ENCODE results near the gene CHI3L1.

The CHI3L1 gene

DNA sequence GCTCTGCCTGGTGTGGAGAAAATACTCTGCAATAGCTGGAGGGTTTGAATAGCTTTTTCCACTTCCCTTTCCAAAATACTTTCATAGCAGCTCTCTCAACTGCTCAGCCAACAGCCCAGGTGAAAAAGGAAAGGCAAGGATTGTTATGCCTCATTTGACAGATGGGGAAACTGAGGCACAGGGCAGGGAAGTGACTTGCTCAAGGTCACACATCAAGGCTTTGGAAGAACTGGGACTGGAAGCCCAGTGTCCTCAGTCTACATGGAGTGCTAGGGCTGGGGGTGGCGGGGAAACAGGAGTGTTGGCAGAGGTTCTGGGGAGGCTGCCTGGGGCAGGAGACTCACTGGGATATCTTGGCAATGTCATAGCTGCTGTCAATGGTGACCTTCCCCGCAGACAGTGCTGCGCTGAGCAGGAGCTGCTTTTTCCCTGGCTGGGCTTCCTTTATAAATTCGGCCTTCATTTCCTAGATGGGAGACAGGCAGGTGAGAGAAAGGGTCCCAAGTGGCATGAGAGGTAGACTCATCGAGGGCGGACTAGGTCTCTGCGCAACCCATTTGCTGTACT is 4.0 kb downstream of the CHI3L1 start:
- H3K9me3 ChIP-seq (ENCODE audit: control insufficient read depth, insufficient read depth, low read length): no peaks in the 10 kb centered on the region
- no peaks in the 10 kb centered on the region for H3K36me3 ChIP-seq (ENCODE audit: control insufficient read depth, insufficient read depth, low read length)
- H3K27me3 ChIP-seq (ENCODE audit: control insufficient read depth, insufficient read depth, low read length): no peaks in the 10 kb centered on the region
- H3K27ac ChIP-seq (ENCODE audit: low read length): no peak overlapping the region
- H3K4me3 ChIP-seq (ENCODE audit: low read length): no peak overlapping the region
- DNase-seq (ENCODE audit: low read depth, low spot score): no peak
- H3K4me1 ChIP-seq (ENCODE audit: control insufficient read depth, insufficient read depth, low read length): peaks cover 16% of the 10 kb centered on the region
- no CpG with 5 or more reads among the region's 7 CpGs for WGBS (ENCODE audit: insufficient coverage, insufficient read length)

DNA sequence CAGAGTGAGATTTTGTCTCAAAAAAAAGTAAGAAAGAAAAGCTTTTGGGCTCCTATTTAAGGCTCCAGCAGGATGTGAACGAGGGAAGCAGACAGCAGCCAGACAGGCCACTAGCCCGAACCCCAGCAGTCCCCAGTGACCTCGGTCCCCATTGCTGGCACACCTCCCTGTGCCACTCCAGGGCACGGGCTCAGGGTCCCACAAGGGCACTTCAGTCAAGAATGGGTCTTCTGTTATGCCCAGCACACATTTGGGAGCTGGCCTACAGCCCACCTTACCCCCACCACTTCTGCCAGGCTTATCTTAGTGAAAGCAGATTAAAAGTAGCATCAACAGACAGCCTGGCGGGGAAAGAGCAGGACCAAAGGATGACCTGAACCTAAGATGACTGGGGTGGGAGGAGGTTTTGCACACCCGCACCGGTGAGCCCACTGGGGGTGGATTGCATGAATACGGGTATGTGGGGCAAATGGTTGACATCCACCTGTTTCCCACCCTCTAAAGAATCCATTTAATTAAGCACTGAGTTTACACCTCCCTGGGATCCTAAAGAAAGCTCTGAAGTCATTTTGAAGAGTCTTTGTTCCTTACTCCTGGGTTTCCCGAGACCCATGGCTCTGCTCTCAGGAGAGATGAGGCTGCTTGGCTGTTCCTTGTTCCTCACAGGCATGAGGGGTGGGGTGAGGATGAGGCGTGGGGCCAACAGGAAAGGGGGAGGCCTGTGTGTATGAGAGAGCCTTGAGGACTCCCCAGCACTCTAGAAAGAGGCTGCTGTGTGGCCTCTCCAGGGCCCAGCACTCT is 4.7 kb downstream of the CHI3L1 start:
- Histone ChIP-seq H3K36me3 (ENCODE audit: control insufficient read depth, insufficient read depth, low read length) (no peaks in the 10 kb centered on the region), H3K27me3 (ENCODE audit: control insufficient read depth, insufficient read depth, low read length) (no peaks in the 10 kb centered on the region), H3K4me3 (ENCODE audit: low read length) (no peak overlapping the region), H3K4me1 (ENCODE audit: control insufficient read depth, insufficient read depth, low read length) (peaks cover 11% of the 10 kb centered on the region), H3K9me3 (ENCODE audit: control insufficient read depth, insufficient read depth, low read length) (no peaks in the 10 kb centered on the region), H3K27ac (ENCODE audit: low read length) (no peak overlapping the region)
- no CpG with 5 or more reads among the region's 10 CpGs for WGBS (ENCODE audit: insufficient coverage, insufficient read length)
- no peak for DNase-seq (ENCODE audit: low read depth, low spot score)

DNA sequence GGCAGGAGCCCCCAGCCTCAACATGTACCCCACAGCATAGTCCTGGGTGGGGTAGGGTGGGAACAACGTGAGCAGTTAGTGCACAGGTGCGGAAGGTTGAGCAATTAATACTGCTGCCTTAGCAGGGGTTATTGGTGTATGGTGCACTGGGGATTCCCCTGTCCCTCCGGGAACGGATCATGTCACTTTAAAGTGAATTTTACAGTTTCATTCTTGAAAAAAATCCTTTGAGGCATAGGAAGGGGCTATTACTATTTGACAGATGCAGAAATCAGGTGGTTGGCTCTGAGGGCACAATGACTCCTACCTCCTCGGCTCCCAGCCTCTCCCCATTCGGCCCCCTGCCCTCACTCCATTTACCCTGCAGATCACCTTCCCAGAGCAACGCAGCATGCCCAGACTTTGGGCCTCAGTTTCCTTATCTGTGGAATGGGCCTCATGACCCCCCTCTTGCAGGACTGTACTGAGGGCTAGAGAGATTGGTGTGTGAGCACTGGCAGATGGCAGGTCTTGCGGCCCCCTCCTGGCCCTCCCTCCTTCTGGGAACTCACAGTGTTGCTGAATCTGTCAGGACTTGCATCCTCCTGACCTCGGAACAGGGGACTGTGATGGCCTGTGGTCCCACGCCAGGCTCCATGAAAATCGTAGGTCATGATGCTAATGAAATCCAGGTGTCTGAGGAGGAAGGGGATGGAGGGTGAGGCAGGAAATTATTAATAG is 5.7 kb downstream of the CHI3L1 start:
- no peaks in the 10 kb centered on the region for H3K27me3 ChIP-seq (ENCODE audit: control insufficient read depth, insufficient read depth, low read length)
- no peaks in the 10 kb centered on the region for H3K36me3 ChIP-seq (ENCODE audit: control insufficient read depth, insufficient read depth, low read length)
- no peak for DNase-seq (ENCODE audit: low read depth, low spot score)
- peaks cover 9% of the 10 kb centered on the region for H3K4me1 ChIP-seq (ENCODE audit: control insufficient read depth, insufficient read depth, low read length)
- H3K9me3 ChIP-seq (ENCODE audit: control insufficient read depth, insufficient read depth, low read length): no peaks in the 10 kb centered on the region
- WGBS (ENCODE audit: insufficient coverage, insufficient read length): no CpG with 5 or more reads among the region's 11 CpGs
- H3K27ac ChIP-seq (ENCODE audit: low read length): no peak overlapping the region
- H3K4me3 ChIP-seq (ENCODE audit: low read length): no peak overlapping the region

DNA sequence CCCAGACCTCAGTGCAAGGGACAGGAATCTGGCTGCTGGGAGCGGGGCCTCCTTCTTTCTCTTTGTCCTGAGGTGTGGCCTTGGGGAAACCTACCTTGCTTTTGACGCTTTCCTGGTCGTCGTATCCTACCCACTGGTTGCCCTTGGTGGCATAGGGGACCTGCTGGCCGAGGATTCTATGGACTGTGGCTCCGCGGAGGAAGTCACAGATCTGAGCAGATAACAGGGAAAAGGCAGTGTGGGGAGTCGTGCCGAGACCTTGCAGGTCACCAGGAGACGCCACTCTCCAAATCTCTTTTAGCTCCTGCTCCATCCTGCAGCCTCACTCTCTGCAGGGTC is 6.9 kb downstream of the CHI3L1 start:
- peaks cover 5% of the 10 kb centered on the region for H3K4me1 ChIP-seq (ENCODE audit: control insufficient read depth, insufficient read depth, low read length)
- no peak overlapping the region for H3K4me3 ChIP-seq (ENCODE audit: low read length)
- H3K36me3 ChIP-seq (ENCODE audit: control insufficient read depth, insufficient read depth, low read length): no peaks in the 10 kb centered on the region
- H3K27me3 ChIP-seq (ENCODE audit: control insufficient read depth, insufficient read depth, low read length): no peaks in the 10 kb centered on the region
- DNase-seq (ENCODE audit: low read depth, low spot score): no peak
- H3K9me3 ChIP-seq (ENCODE audit: control insufficient read depth, insufficient read depth, low read length): no peaks in the 10 kb centered on the region
- no peak overlapping the region for H3K27ac ChIP-seq (ENCODE audit: low read length)
- no CpG with 5 or more reads among the region's 10 CpGs for whole genome bisulfite sequencing (ENCODE audit: insufficient coverage, insufficient read length)

DNA sequence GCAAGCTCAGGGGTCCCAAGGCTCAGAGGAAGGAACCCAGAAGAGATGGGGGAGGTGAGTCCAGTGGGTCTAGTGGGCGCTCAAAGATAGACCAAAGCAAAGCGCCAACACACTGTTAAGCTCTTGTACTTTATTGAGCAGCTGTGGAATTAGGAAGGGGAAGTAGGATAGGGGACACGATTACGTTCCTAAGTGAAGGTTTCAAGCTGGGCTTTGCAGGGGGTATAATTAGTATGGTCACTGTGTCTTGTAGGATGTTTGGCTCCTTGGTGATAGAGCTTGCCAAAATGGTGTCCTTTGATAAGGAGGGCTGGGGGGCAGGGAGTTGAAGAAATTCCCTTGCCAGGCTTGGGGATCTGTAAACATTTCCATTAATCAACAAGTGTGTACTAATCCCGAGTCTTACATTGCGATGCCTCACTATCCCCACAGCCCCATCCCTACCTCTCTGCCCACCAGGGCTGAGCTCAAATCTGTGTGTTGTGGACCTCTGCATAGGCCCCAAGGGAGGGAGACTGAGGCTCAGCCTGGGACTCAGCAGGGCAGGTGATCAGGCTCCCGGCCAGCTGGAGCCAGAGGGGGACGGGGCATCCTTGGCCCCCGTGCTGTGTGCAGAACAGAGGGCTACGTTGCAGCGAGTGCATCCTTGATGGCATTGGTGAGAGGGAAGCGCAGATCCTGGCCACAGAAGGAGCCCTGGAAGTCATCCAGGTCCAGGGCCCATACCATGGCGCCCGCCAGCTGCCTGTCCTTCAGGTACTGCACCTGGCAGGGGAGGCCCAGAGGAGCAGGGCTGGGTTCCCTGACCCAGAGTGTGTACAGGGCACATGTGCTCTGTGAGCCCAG is 7.5 kb downstream of the CHI3L1 start:
- Histone ChIP-seq H3K27me3 (ENCODE audit: control insufficient read depth, insufficient read depth, low read length) (no peaks in the 10 kb centered on the region), H3K4me1 (ENCODE audit: control insufficient read depth, insufficient read depth, low read length) (peaks cover 5% of the 10 kb centered on the region), H3K36me3 (ENCODE audit: control insufficient read depth, insufficient read depth, low read length) (no peaks in the 10 kb centered on the region), H3K4me3 (ENCODE audit: low read length) (no peak overlapping the region), H3K9me3 (ENCODE audit: control insufficient read depth, insufficient read depth, low read length) (no peaks in the 10 kb centered on the region), H3K27ac (ENCODE audit: low read length) (no peak overlapping the region)
- no peak for DNase-seq (ENCODE audit: low read depth, low spot score)
- no CpG with 5 or more reads among the region's 14 CpGs for WGBS (ENCODE audit: insufficient coverage, insufficient read length)

DNA sequence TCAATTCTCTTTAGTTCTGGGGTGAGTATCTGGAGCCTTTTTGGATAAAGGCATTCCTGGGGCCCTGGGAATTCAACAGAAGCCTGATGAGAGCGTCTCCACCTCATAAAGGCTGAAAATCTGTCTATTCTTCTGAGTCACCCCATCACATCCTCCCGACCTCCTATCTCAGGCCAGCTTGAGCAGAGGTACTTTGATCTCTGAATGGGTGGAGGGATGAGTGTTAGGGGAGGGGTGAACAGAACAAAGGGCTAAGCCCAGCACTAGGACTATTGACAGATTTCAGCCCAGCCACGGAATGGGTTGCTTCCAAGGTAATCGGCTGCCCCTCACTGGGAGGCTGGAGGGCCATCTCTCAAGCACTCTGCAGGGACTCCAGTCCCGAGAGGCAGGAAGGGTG is 8.4 kb downstream of the CHI3L1 start:
- no peaks in the 10 kb centered on the region for H3K9me3 ChIP-seq (ENCODE audit: control insufficient read depth, insufficient read depth, low read length)
- no peak overlapping the region for H3K4me3 ChIP-seq (ENCODE audit: low read length)
- no peak for DNase-seq (ENCODE audit: low read depth, low spot score)
- no CpG with 5 or more reads among the region's 5 CpGs for WGBS (ENCODE audit: insufficient coverage, insufficient read length)
- H3K27me3 ChIP-seq (ENCODE audit: control insufficient read depth, insufficient read depth, low read length): no peaks in the 10 kb centered on the region
- no peaks in the 10 kb centered on the region for H3K36me3 ChIP-seq (ENCODE audit: control insufficient read depth, insufficient read depth, low read length)
- peaks cover 5% of the 10 kb centered on the region for H3K4me1 ChIP-seq (ENCODE audit: control insufficient read depth, insufficient read depth, low read length)
- H3K27ac ChIP-seq (ENCODE audit: low read length): no peak overlapping the region

DNA sequence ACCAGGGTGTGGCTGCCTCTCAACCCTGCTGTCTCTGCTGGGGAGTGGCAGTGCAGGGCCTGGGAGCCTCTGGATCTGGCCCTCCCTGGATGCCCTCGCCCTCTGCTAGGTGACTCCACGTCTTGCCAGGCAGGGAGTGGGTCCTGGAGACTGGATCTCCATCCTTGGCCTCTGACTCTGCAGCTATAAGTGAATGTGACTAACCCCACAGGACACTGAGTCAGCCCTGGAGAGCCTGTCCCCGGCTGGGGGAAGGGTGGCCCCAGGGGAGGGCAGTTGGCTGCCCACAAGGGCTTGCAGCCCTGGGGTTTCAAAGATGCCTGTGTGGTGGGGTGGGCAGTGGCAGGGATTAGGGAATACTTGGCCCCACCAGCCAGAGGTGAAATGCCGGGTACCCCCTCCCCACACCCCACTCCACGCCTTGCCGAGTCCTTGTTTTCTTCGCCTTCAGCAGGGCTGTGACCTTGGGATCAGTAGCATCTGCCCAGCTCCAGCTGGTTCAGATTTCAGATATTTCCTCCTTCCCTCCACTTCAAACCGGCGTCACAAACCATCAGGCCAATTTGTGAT is 8.9 kb downstream of the CHI3L1 start:
- no peaks in the 10 kb centered on the region for H3K36me3 ChIP-seq (ENCODE audit: control insufficient read depth, insufficient read depth, low read length)
- no peak overlapping the region for H3K4me3 ChIP-seq (ENCODE audit: low read length)
- H3K4me1 ChIP-seq (ENCODE audit: control insufficient read depth, insufficient read depth, low read length): peaks cover 5% of the 10 kb centered on the region
- no peak for DNase-seq (ENCODE audit: low read depth, low spot score)
- H3K9me3 ChIP-seq (ENCODE audit: control insufficient read depth, insufficient read depth, low read length): no peaks in the 10 kb centered on the region
- WGBS (ENCODE audit: insufficient coverage, insufficient read length): no CpG with 5 or more reads among the region's 9 CpGs
- no peaks in the 10 kb centered on the region for H3K27me3 ChIP-seq (ENCODE audit: control insufficient read depth, insufficient read depth, low read length)
- H3K27ac ChIP-seq (ENCODE audit: low read length): no peak overlapping the region

DNA sequence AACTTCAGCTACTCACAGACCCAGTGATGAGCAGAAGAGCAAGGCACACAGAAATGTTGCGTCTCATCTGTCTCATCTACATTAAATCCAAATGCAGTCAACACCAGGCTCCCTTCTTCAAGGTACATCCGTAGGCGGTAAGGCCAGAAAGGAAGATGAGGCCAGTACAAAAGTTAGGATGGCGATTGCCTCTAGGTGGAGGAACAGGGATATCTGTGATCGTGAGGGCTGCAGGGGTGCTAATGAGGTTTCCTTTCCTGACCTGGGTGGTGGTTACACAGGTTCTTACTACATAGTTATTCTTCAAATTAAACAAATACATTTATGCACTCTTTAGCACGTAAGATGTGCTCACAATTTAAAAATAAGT is 9.5 kb downstream of the CHI3L1 start:
- no peaks in the 10 kb centered on the region for H3K36me3 ChIP-seq (ENCODE audit: control insufficient read depth, insufficient read depth, low read length)

DNA sequence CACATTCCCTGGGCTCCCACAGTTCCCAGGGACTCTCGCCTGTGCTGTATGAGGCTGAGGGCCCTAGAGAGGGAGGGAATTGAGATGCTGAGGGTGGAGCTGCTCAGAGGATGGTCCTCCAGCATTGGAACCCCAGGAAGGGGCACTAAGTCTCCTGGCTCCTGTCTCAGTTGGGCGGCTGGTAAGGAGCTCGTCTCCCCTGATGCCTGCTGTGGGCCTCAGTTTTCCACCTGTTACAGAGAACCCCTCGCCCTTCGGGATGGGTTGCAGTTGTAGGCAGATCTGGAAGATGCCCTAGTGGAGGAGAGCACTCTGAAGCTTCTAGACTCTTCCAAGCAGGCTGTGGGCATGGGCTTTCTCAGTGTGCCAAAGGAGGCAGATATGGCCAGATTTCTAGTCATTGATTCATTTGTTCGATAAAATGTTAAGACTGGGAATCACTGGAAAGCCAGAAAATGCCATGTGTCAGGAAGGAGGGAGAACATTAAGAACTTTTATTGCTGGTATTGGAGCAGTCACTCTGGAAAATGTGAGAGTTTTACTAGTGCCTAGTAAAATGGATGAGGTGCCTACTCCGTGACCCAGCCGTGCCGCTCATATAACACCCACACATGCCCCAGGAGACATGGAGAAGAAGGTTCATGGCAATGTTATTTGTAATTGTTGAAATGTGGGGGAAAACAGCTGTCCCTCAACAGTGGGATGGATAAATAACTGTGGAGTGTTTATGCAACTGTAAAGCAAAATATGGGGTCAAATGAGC is 10.1 kb downstream of the CHI3L1 start:
- Histone ChIP-seq H3K27ac (ENCODE audit: low read length) (no peak overlapping the region), H3K9me3 (ENCODE audit: control insufficient read depth, insufficient read depth, low read length) (no peaks in the 10 kb centered on the region), H3K4me3 (ENCODE audit: low read length) (no peak overlapping the region), H3K4me1 (ENCODE audit: control insufficient read depth, insufficient read depth, low read length) (peaks cover 5% of the 10 kb centered on the region), H3K27me3 (ENCODE audit: control insufficient read depth, insufficient read depth, low read length) (no peaks in the 10 kb centered on the region), H3K36me3 (ENCODE audit: control insufficient read depth, insufficient read depth, low read length) (no peaks in the 10 kb centered on the region)
- no peak for DNase-seq (ENCODE audit: low read depth, low spot score)
- WGBS (ENCODE audit: insufficient coverage, insufficient read length): no CpG with 5 or more reads among the region's 9 CpGs

More for the DNA sequence above, 9.5 kb downstream of the CHI3L1 start:
- H3K4me1 ChIP-seq (ENCODE audit: control insufficient read depth, insufficient read depth, low read length): peaks cover 5% of the 10 kb centered on the region
- H3K4me3 ChIP-seq (ENCODE audit: low read length): no peak overlapping the region
- no peak overlapping the region for H3K27ac ChIP-seq (ENCODE audit: low read length)
- DNase-seq (ENCODE audit: low read depth, low spot score): no peak
- no peaks in the 10 kb centered on the region for H3K27me3 ChIP-seq (ENCODE audit: control insufficient read depth, insufficient read depth, low read length)
- WGBS (ENCODE audit: insufficient coverage, insufficient read length): no CpG with 5 or more reads among the region's 6 CpGs
- no peaks in the 10 kb centered on the region for H3K9me3 ChIP-seq (ENCODE audit: control insufficient read depth, insufficient read depth, low read length)

Data from iPS DF 6.9 (cell line).